ENCODE measurements around the gene FOXP3.

DNA sequence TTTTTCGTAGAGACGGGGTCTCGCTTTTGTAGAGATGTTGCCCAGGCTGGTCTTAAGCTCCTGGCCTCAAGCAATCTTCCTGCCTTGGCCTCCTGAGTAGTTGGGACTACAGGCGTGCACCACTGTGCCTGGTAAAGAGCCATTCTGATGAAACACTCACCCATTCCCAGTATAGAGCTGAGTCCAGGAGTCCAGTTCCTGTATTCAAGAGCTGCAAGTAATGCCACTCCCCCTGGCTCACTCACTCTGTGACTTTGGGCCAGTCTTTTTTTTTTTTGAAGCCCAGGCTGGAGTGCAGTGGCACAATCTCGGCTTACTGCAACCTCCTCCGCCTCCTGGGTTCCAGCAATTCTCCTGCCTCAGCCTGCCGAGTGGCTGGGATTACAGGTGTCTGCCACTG lies 25.8 kb downstream of the FOXP3 start:
- no peak for TF ChIP-seq EP300 (IDR thresholded peaks at IDR 0.05; ENCODE audit: borderline replicate concordance in 1 of 2, low read depth in 1 of 2, low read length in 1 of 2)
- TF ChIP-seq, protein P1, sequence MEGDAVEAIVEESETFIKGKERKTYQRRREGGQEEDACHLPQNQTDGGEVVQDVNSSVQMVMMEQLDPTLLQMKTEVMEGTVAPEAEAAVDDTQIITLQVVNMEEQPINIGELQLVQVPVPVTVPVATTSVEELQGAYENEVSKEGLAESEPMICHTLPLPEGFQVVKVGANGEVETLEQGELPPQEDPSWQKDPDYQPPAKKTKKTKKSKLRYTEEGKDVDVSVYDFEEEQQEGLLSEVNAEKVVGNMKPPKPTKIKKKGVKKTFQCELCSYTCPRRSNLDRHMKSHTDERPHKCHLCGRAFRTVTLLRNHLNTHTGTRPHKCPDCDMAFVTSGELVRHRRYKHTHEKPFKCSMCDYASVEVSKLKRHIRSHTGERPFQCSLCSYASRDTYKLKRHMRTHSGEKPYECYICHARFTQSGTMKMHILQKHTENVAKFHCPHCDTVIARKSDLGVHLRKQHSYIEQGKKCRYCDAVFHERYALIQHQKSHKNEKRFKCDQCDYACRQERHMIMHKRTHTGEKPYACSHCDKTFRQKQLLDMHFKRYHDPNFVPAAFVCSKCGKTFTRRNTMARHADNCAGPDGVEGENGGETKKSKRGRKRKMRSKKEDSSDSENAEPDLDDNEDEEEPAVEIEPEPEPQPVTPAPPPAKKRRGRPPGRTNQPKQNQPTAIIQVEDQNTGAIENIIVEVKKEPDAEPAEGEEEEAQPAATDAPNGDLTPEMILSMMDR (IDR thresholded peaks at IDR 0.05): no peak

Data from SK-N-SH (cell line).